ENCODE results near the gene TTC39B. TPM values are rescaled to one million over a fixed set of nuclear protein-coding genes. Genes with fewer than 3 reads are reported as not detected.

The TTC39B gene
- total and polyA plus RNA-seq, 2 donors (not counting 3 experiments of a cell fraction or from before 2014, with no cell fraction given) = 1.0 to 5.4 TPM

DNA sequence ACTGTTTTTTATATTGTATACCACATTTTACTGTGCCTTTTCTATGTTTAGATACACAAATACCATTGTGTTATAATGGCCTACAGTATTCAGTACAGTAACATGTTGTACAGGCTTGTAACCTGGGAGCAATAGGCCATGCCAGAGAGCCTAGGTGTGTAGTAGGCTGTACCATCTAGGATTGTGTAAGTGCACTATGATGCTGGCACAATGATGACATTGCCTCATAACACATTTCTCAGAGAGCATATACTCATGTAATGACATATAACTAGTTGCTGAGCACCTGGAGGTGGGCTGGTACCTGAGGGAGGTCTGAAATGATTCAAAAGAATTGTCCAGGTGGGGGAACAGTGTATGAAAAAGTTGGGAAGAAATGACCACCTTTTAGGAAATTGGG is 13.9 kb downstream of the TTC39B start:
- H3K9ac ChIP-seq (replicated peaks; ENCODE audit: extremely low read depth, insufficient read depth, low read length) = no peak overlapping the region
- ChIA-PET POLR2A (no interaction called here), CTCF (interaction anchor here (1.1 kb wide), 1 partner anchor 81 kb away, joined by 3 read pairs; no protein-coding TSS in a partner anchor)
- H3K27me3 ChIP-seq (ENCODE audit: control insufficient read depth in 2 of 2, insufficient read depth in 2 of 2, low read length in 2 of 2) = no peaks in the 10 kb centered on the region
- H4K20me1 ChIP-seq (replicated peaks; ENCODE audit: control insufficient read depth, extremely low read depth, insufficient read depth, low read length) = no peaks in the 10 kb centered on the region
- H3K79me2 ChIP-seq (ENCODE audit: control insufficient read depth, insufficient read depth, low read length) = no peaks in the 10 kb centered on the region
- H3K4me1 ChIP-seq (ENCODE audit: control insufficient read depth, extremely low read depth, insufficient read depth, low read length) = peaks cover 9% of the 10 kb centered on the region
- DNase-seq (ENCODE audit: low read depth, low spot score) = no peak
- TF ChIP-seq GATA2 (IDR thresholded peaks at IDR 0.05; ENCODE audit: insufficient read depth, insufficient read length, low read depth, low read length) = no peak
- BruUV-seq (replicated peaks) = no TSS peak
- intact Hi-C loops (cut with micrococcal nuclease) (no loop called here), dilution Hi-C loops (cut with MboI; ENCODE audit: extremely low pct_ligation_motif_present, low sequenced_read_pairs) (no loop called here)
- no peak overlapping the region for H3K4me3 ChIP-seq (replicated peaks in 1 of 3; ENCODE audit: insufficient read depth in 1 of 3, low read depth in 1 of 3, low read length in 3 of 3)
- no peaks in the 10 kb centered on the region for H3K36me3 ChIP-seq (ENCODE audit: control insufficient read depth in 2 of 2, extremely low read depth in 1 of 2, insufficient read depth in 2 of 2, low read length in 2 of 2)
- no peak overlapping the region for H3K4me2 ChIP-seq (ENCODE audit: insufficient read depth, low read length)
- H3K9me3 ChIP-seq (replicated peaks; ENCODE audit: control insufficient read depth, insufficient read depth, low read length) = no peaks in the 10 kb centered on the region
- no peak for FAIRE-seq
- no peaks in the 10 kb centered on the region for H3K9me1 ChIP-seq (replicated peaks; ENCODE audit: control insufficient read depth, extremely low read depth, insufficient read depth, low read length)
- H3K27ac ChIP-seq (ENCODE audit: insufficient read depth, low read depth, low read length) = no peak overlapping the region
- no peak overlapping the region for H2AFZ ChIP-seq (ENCODE audit: low read depth, low read length)

DNA sequence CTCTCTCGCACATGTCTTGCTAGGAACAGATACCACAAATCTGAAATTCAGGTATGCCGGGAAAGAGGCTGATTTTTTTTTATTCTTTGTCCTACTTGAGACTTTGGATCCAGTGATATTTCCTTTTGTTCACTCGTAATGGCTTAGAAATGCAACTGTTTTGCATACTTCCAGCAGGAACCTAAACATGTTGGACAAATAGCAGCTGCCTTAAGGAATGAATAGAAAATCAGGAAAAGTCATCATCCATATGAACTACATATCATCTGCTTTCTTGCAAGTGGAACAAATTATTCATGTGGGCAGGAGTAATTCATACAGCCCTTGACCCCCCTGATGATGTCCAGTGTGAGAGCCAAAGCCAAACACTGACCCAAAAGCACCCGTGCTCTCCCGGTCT is 17.4 kb downstream of the TTC39B start:
- intact Hi-C loops (cut with micrococcal nuclease) (no loop called here), dilution Hi-C loops (cut with MboI; ENCODE audit: extremely low pct_ligation_motif_present, low sequenced_read_pairs) (no loop called here)
- no peaks in the 10 kb centered on the region for H3K9me1 ChIP-seq (replicated peaks; ENCODE audit: control insufficient read depth, extremely low read depth, insufficient read depth, low read length)
- no peaks in the 10 kb centered on the region for H3K4me1 ChIP-seq (ENCODE audit: control insufficient read depth, extremely low read depth, insufficient read depth, low read length)
- BruUV-seq (replicated peaks) = no TSS peak
- H3K36me3 ChIP-seq (ENCODE audit: control insufficient read depth in 2 of 2, extremely low read depth in 1 of 2, insufficient read depth in 2 of 2, low read length in 2 of 2) = no peaks in the 10 kb centered on the region
- H3K4me2 ChIP-seq (ENCODE audit: insufficient read depth, low read length) = no peak overlapping the region
- no peak overlapping the region for H3K9ac ChIP-seq (replicated peaks; ENCODE audit: extremely low read depth, insufficient read depth, low read length)
- ChIA-PET CTCF (no interaction called here), POLR2A (no interaction called here)
- H3K27me3 ChIP-seq (ENCODE audit: control insufficient read depth in 2 of 2, insufficient read depth in 2 of 2, low read length in 2 of 2) = no peaks in the 10 kb centered on the region
- H3K9me3 ChIP-seq (replicated peaks; ENCODE audit: control insufficient read depth, insufficient read depth, low read length) = no peaks in the 10 kb centered on the region
- DNase-seq (ENCODE audit: low read depth, low spot score) (no peak), FAIRE-seq (no peak)
- no peaks in the 10 kb centered on the region for H4K20me1 ChIP-seq (replicated peaks; ENCODE audit: control insufficient read depth, extremely low read depth, insufficient read depth, low read length)
- no peak overlapping the region for H3K27ac ChIP-seq (ENCODE audit: insufficient read depth, low read depth, low read length)
- TF ChIP-seq MYC (IDR thresholded peaks at IDR 0.05; ENCODE audit: low read depth, low read length) = no peak
- no peak for TF ChIP-seq FOS (IDR thresholded peaks at IDR 0.05; ENCODE audit: borderline replicate concordance, insufficient read depth, low read length)
- no peak for TF ChIP-seq POLR2A (IDR thresholded peaks at IDR 0.05; ENCODE audit: low read depth, low read length)
- TF ChIP-seq POLR2AphosphoS5 (IDR thresholded peaks at IDR 0.05; ENCODE audit: insufficient read depth, low read depth, low read length) = no peak
- TF ChIP-seq JUN (IDR thresholded peaks at IDR 0.05; ENCODE audit: borderline replicate concordance, insufficient read depth, insufficient read length, low read depth) = no peak
- TF ChIP-seq GATA2 (IDR thresholded peaks at IDR 0.05; ENCODE audit: insufficient read depth, insufficient read length, low read depth, low read length) = no peak
- TF ChIP-seq, protein P1, sequence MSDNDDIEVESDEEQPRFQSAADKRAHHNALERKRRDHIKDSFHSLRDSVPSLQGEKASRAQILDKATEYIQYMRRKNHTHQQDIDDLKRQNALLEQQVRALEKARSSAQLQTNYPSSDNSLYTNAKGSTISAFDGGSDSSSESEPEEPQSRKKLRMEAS (IDR thresholded peaks at IDR 0.05; ENCODE audit: insufficient read depth, insufficient read length) = no peak
- no peak for TF ChIP-seq EZH2 (IDR thresholded peaks at IDR 0.05; ENCODE audit: borderline replicate concordance, low read depth, low read length, severe bottlenecking)
- TF ChIP-seq, protein P2, sequence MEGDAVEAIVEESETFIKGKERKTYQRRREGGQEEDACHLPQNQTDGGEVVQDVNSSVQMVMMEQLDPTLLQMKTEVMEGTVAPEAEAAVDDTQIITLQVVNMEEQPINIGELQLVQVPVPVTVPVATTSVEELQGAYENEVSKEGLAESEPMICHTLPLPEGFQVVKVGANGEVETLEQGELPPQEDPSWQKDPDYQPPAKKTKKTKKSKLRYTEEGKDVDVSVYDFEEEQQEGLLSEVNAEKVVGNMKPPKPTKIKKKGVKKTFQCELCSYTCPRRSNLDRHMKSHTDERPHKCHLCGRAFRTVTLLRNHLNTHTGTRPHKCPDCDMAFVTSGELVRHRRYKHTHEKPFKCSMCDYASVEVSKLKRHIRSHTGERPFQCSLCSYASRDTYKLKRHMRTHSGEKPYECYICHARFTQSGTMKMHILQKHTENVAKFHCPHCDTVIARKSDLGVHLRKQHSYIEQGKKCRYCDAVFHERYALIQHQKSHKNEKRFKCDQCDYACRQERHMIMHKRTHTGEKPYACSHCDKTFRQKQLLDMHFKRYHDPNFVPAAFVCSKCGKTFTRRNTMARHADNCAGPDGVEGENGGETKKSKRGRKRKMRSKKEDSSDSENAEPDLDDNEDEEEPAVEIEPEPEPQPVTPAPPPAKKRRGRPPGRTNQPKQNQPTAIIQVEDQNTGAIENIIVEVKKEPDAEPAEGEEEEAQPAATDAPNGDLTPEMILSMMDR (IDR thresholded peaks at IDR 0.05; ENCODE audit: extremely low read depth in 1 of 2, insufficient read depth in 1 of 2, low read depth in 1 of 2, low read length in 2 of 2) = no peak
- no peak overlapping the region for H2AFZ ChIP-seq (ENCODE audit: low read depth, low read length)
- no peaks in the 10 kb centered on the region for H3K79me2 ChIP-seq (ENCODE audit: control insufficient read depth, insufficient read depth, low read length)
- H3K4me3 ChIP-seq (replicated peaks in 1 of 3; ENCODE audit: insufficient read depth in 1 of 3, low read depth in 1 of 3, low read length in 3 of 3) = no peak overlapping the region

Data from endothelial cell of umbilical vein (primary cell).